HL-60 (cell line): ENCODE data around the gene NCS1.

Experiments
- DNase-seq, 2 experiments: peaks; one replicate each; pipeline ENCODE4 v3.0.0-alpha.2; 2010 to 2020; ENCODE audit warnings: low read depth in 1 of 2, low spot score in 1 of 2
- H3K27ac ChIP-seq: fragments of 250-450 bp; sonication (Bioruptor Pico); replicated peaks from 2 replicates; pipeline ENCODE4 v1.5.1; 2020; ENCODE audit warnings: mild to moderate bottlenecking, moderate library complexity
- H3K27me3 ChIP-seq: fragments of 250-450 bp; sonication (Bioruptor Pico); 2 replicates; pipeline ENCODE4 v1.5.1; 2021; ENCODE audit warnings: mild to moderate bottlenecking, moderate library complexity; ENCODE audit not compliant: insufficient read depth, poor library complexity, severe bottlenecking
- H3K4me3 ChIP-seq: replicated peaks from 2 replicates; pipeline ENCODE4 v1.5.1; 2011; ENCODE audit warnings: mild to moderate bottlenecking, control low read depth, low read length; ENCODE audit not compliant: insufficient read depth
- CTCF ChIP-seq: IDR thresholded peaks from one replicate; pipeline ENCODE4 v1.5.1; 2011; ENCODE audit warnings: low read length, control low read depth, inconsistent platforms; ENCODE audit not compliant: insufficient read depth
- GABPA ChIP-seq: IDR thresholded peaks from 2 replicates; pipeline ENCODE4 v1.6.1; 2012; ENCODE audit warnings: low read depth
- POLR2AphosphoS5 ChIP-seq: IDR thresholded peaks from 2 replicates; pipeline ENCODE4 v1.6.1; 2012; ENCODE audit warnings: low read depth
- REST ChIP-seq: IDR thresholded peaks from 2 replicates; pipeline ENCODE4 v1.6.1; 2012; ENCODE audit warnings: low read depth; ENCODE audit not compliant: insufficient replicate concordance
- SPI1 ChIP-seq: IDR thresholded peaks from 2 replicates; pipeline ENCODE4 v1.6.1; 2012; ENCODE audit warnings: low read depth, mild to moderate bottlenecking, borderline replicate concordance

Gene NCS1

GRCh38 chr9:130189840-130190239 lies 17.6 kb downstream of the NCS1 start:
- H3K27ac ChIP-seq: no peak overlapping the region
- H3K27me3 ChIP-seq: no peaks in the 10 kb centered on the region
- no peak for TF ChIP-seq GABPA
- no peak for TF ChIP-seq SPI1
- no peak for TF ChIP-seq CTCF
- TF ChIP-seq POLR2AphosphoS5: no peak
- TF ChIP-seq REST: no peak
- no peak for DNase-seq
- H3K4me3 ChIP-seq: no peak overlapping the region

DNA sequence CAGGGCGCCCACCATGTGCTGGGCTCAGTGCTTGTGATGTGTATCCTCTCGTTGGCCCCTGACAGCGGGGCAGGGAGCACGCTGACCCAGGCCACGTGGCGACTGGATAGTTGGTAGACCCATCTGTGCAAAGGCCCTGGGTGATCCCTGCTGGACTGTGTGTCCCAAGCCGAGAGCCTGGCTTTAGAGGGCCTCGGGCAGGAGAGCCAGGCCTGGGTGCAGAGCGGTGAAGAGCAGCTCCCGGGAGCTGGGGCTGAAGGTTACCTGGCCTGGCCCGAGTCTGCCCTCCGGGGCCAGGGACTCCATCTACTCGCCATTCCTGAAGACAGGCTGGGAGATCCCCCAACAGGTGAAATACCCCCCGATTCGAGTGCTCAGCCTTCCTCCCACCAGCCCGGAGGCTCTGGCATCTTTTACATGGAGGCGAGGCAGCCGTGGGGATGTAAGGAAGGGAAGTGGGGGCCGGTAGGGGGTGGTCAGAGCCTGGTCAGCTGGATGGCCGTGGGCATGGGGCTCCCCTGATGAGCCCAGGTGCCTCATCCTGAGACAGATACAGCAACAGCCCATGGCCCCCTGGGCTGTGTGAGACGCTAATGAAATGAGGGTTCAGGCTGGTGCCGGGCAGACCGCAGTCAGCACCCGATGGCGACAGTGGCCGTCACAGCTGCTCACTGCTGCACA lies 19.0 kb downstream of the NCS1 start:
- H3K27ac ChIP-seq: no peak overlapping the region
- H3K27me3 ChIP-seq: no peaks in the 10 kb centered on the region
- TF ChIP-seq REST: no peak
- no peak for TF ChIP-seq CTCF
- no peak for TF ChIP-seq SPI1
- no peak for TF ChIP-seq POLR2AphosphoS5
- no peak for TF ChIP-seq GABPA
- DNase-seq: no peak
- H3K4me3 ChIP-seq: no peak overlapping the region

DNA sequence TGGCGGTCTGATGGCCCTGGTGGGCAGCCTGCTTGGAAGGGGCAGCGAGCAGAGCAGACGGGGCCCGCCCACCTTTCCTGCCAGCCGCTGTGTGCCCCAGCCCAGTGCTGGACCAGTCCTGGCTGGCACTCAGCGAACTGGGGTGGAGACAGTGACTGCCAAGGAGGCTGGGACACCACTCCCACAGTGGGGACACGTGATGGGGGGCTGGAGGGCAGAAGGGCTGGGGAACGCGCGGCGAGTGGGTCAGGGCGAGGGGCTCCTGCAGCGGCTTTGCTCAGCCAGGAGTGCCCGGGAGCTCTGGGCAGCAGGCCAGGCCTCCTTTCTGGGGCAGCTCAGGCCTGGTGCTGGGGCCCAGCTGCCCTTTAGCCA lies 19.5 kb downstream of the NCS1 start:
- Histone ChIP-seq H3K27ac (no peak overlapping the region), H3K4me3 (no peak overlapping the region), H3K27me3 (no peaks in the 10 kb centered on the region)
- no peak for DNase-seq
- no peak for TF ChIP-seq POLR2AphosphoS5
- TF ChIP-seq GABPA: no peak
- TF ChIP-seq CTCF: no peak
- TF ChIP-seq REST: no peak
- TF ChIP-seq SPI1: no peak
